ENCODE data around the gene CAP2. TPM values are rescaled to one million over a fixed set of nuclear protein-coding genes. Genes with fewer than 3 reads are reported as not detected.
"Not testable (repeated sequence)": the region's sequence is repeated elsewhere in the genome, so short reads cannot be mapped to it uniquely, and the experiment has no call there.

CAP2 gene
- total RNA-seq, 3 donors from 2014 or later, result 3.9 to 15.1 (median 7.5) TPM

- H3K4me1 ChIP-seq, result no peaks in the 10 kb centered on the region
- no peak for DNase-seq (ENCODE audit: low spot score in 2 of 2)
- no peak overlapping the region for H3K4me3 ChIP-seq
- intact Hi-C loops (cut with DNase I; ENCODE audit: low total_unique reads), result no loop called here
- H3K9me3 ChIP-seq, result no peaks in the 10 kb centered on the region
- H3K27ac ChIP-seq, result no peak overlapping the region
- TF ChIP-seq POLR2A (IDR thresholded peaks at IDR 0.05) (no peak), CTCF (IDR thresholded peaks at IDR 0.05) (no peak), POLR2AphosphoS5 (IDR thresholded peaks at IDR 0.05) (no peak)
- H3K36me3 ChIP-seq, result no peaks in the 10 kb centered on the region
- no peaks in the 10 kb centered on the region for H3K27me3 ChIP-seq
Measured at GRCh38 chr6:17432356-17432755, 39.0 kb downstream of the CAP2 start.

GRCh38 chr6:17439243-17439993 lies 46.0 kb downstream of the CAP2 start:
- Histone ChIP-seq H3K4me1 (no peaks in the 10 kb centered on the region), H3K9me3 (no peaks in the 10 kb centered on the region), H3K27ac (no peak overlapping the region), H3K27me3 (no peaks in the 10 kb centered on the region), H3K36me3 (no peaks in the 10 kb centered on the region), H3K4me3 (no peak overlapping the region)
- intact Hi-C loops (cut with DNase I; ENCODE audit: low total_unique reads), result no loop called here
- no peak for DNase-seq (ENCODE audit: low spot score in 2 of 2)
- TF ChIP-seq POLR2AphosphoS5 (IDR thresholded peaks at IDR 0.05), result no peak
- no peak for TF ChIP-seq CTCF (IDR thresholded peaks at IDR 0.05)
- no peak for TF ChIP-seq POLR2A (IDR thresholded peaks at IDR 0.05)

DNA sequence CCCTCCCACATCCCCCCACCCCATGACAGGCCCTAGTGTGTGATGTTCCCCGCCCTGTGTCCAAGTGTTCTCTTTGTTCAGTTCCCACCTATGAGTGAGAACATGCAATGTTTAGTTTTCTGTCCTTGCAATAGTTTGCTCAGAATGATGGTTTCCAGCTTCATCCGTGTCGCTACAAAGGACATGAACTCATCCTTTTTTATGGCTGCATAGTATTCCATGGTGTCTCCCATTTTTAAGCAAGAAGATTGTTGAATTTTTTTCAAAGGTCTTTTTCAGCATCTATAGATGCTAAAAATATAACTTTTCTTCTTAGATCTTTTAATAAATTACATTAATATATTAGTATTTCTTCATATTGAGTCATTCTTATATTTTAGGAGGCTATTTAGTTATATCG lies 47.4 kb downstream of the CAP2 start:
- H3K27me3 ChIP-seq; DNase-seq (ENCODE audit: low spot score in 2 of 2); H3K9me3 ChIP-seq; intact Hi-C loops (cut with DNase I; ENCODE audit: low total_unique reads); H3K36me3 ChIP-seq; H3K27ac ChIP-seq; H3K4me1 ChIP-seq; H3K4me3 ChIP-seq: not testable (repeated sequence)

DNA sequence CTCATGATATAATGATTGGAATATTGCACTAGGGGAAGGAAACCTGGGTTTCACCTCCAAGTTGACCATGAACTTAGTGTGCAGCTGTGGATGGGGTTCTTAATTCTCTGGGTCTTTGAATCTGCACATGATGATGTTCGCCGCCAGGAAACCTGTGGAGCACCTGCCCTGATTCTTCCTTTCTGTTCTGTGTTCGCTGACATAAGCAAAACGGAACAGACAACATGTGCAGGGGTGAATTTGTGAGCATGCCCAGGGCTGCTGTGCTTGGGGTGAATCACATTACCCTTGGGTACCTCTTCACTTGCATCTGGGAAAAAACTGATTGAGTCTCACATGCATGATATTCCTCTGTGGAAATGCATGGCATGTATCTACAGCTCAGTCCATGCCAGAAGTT lies 48.8 kb downstream of the CAP2 start:
- no peak overlapping the region for H3K27ac ChIP-seq
- H3K27me3 ChIP-seq, result no peaks in the 10 kb centered on the region
- no peaks in the 10 kb centered on the region for H3K4me1 ChIP-seq
- intact Hi-C loops (cut with DNase I; ENCODE audit: low total_unique reads), result no loop called here
- no peak for TF ChIP-seq POLR2A (IDR thresholded peaks at IDR 0.05)
- no peak for TF ChIP-seq CTCF (IDR thresholded peaks at IDR 0.05)
- no peak for TF ChIP-seq POLR2AphosphoS5 (IDR thresholded peaks at IDR 0.05)
- no peak overlapping the region for H3K4me3 ChIP-seq
- no peaks in the 10 kb centered on the region for H3K36me3 ChIP-seq
- no peaks in the 10 kb centered on the region for H3K9me3 ChIP-seq
- DNase-seq (ENCODE audit: low spot score in 2 of 2), result no peak

GRCh38 chr6:17446713-17447112 lies 53.3 kb downstream of the CAP2 start:
- no peak for DNase-seq (ENCODE audit: low spot score in 2 of 2)
- Histone ChIP-seq H3K27me3 (no peaks in the 10 kb centered on the region), H3K27ac (no peak overlapping the region), H3K36me3 (no peaks in the 10 kb centered on the region), H3K4me1 (no peaks in the 10 kb centered on the region), H3K9me3 (no peaks in the 10 kb centered on the region), H3K4me3 (no peak overlapping the region)
- intact Hi-C loops (cut with DNase I; ENCODE audit: low total_unique reads), result no loop called here
- TF ChIP-seq POLR2A (IDR thresholded peaks at IDR 0.05), result no peak
- TF ChIP-seq CTCF (IDR thresholded peaks at IDR 0.05), result no peak
- no peak for TF ChIP-seq POLR2AphosphoS5 (IDR thresholded peaks at IDR 0.05)

Data from breast epithelium (tissue), 4 donors.